Measurements from ENCODE around the gene CFAP47. TPM values are rescaled to one million over a fixed set of nuclear protein-coding genes. Genes with fewer than 3 reads are reported as not detected.

Gene CFAP47
- total and polyA plus RNA-seq, 9 of the 15 experiments (the other 6 are each of a cell fraction or from before 2014, with no cell fraction given) = 0.06 to 0.29 (median 0.13) TPM

DNA sequence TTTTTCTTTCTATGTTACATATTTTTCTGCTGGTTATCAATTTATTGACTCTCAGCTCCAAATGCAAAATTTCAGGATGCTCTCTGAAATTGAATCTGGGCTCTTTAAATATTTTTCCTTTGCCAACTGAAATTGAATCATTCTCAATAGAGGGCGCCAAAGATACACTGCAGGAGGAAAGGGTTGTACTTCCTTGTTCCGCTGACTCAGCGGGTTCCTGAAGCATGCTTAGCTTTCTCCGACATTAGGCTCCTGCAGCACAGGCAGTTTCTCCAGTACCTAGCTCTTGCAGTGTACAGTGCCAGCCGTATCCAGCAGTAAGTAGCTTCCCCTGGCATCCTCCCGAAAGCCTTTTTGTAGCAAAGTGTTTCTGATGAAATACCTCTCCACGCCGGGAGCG, 28.8 kb upstream of the CFAP47 start (continued):
- TF ChIP-seq ZNF217 (CRISPR knock-in tag; IDR thresholded peaks at IDR 0.05) (no peak), ZNF668 (CRISPR knock-in tag; IDR thresholded peaks at IDR 0.05) (no peak), SREBF2 (CRISPR knock-in tag; IDR thresholded peaks at IDR 0.05) (no peak), ELF2 (CRISPR knock-in tag; IDR thresholded peaks at IDR 0.05) (peak; percentile 75), PHF8 (IDR thresholded peaks at IDR 0.05; ENCODE audit: borderline replicate concordance, low read length) (peak; percentile 20; the same call in 1 of the 2 replicates), BRCA1 (IDR thresholded peaks at IDR 0.05) (no peak), BRCA1 (CRISPR knock-in tag; IDR thresholded peaks at IDR 0.05) (no peak), ELF1 (tag; IDR thresholded peaks at IDR 0.05) (peak; percentile 57), NEUROD1 (IDR thresholded peaks at IDR 0.05; ENCODE audit: borderline replicate concordance, low read depth, low read length, partially characterized antibody) (no peak), ZNF436 (CRISPR knock-in tag; IDR thresholded peaks at IDR 0.05) (no peak), ZNF280B (CRISPR knock-in tag; IDR thresholded peaks at IDR 0.05) (no peak), MAFG (tag; conservative IDR thresholded peaks at IDR 0.05) (peak; percentile 94), RREB1 (CRISPR knock-in tag; IDR thresholded peaks at IDR 0.05) (no peak), ZNF583 (CRISPR knock-in tag; IDR thresholded peaks at IDR 0.05) (no peak), SIRT6 (IDR thresholded peaks at IDR 0.05; ENCODE audit: low read depth, low read length) (no peak), CREB5 (CRISPR knock-in tag; IDR thresholded peaks at IDR 0.05) (no peak), SP2 (IDR thresholded peaks at IDR 0.05; ENCODE audit: extremely low read depth, low read depth, low read length, poor library complexity, severe bottlenecking) (no peak), KDM1A (IDR thresholded peaks at IDR 0.05) (no peak)
- TF ChIP-seq, protein P1, sequence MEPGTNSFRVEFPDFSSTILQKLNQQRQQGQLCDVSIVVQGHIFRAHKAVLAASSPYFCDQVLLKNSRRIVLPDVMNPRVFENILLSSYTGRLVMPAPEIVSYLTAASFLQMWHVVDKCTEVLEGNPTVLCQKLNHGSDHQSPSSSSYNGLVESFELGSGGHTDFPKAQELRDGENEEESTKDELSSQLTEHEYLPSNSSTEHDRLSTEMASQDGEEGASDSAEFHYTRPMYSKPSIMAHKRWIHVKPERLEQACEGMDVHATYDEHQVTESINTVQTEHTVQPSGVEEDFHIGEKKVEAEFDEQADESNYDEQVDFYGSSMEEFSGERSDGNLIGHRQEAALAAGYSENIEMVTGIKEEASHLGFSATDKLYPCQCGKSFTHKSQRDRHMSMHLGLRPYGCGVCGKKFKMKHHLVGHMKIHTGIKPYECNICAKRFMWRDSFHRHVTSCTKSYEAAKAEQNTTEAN (CRISPR knock-in tag; IDR thresholded peaks at IDR 0.05) = no peak

Data from K562 (cell line).